Naive thymus-derived CD8-positive, alpha-beta T cell (primary cell): ENCODE results near the gene ARHGEF12. TPM values are rescaled to one million over a fixed set of nuclear protein-coding genes. Genes with fewer than 3 reads are reported as not detected.

ENCODE experiments used
- ATAC-seq, 2 donors: fragments of 150-1000 bp; cut with Tn5 transposase in 1 of 2; sonication (Bioruptor Pico), chemical (Tn5 transposase) in 1 of 2; 1 replicate in 1 of 2; 2 replicates in 1 of 2; pipeline ENCODE4 v1.10.0; 2021; ENCODE audit warnings: mild to moderate bottlenecking in 2 of 2, moderate library complexity in 2 of 2
- POLR2A ChIA-PET: fragments of 350-600 bp; sonication (Branson Sonifier 250); formaldehyde crosslinking; loops from one replicate; lab custom pipeline; 2021; ENCODE audit warnings: antibody characterized with exemption; lab: Charles Lee
- DNase-seq, 10 donors: peaks; one replicate each; pipeline versions ENCODE4 v3.0.0 to v3.0.0-alpha.2; 2020 to 2022
- H3K27ac Mint-ChIP-seq, 10 donors: one replicate each; pipeline ENCODE4 v1.8.0; 2020 to 2022; ENCODE audit warnings: mild to moderate bottlenecking in 10 of 10, mixed read lengths in 10 of 10, moderate library complexity in 4 of 10, inconsistent platforms in 1 of 10
- H3K27me3 Mint-ChIP-seq, 5 donors: one replicate each; pipeline ENCODE4 v1.8.0; 2021 to 2022; ENCODE audit warnings: mixed read lengths in 5 of 5
- H3K36me3 Mint-ChIP-seq, 3 donors: one replicate each; pipeline ENCODE4 v1.8.0; 2020 to 2022; ENCODE audit warnings: mixed read lengths in 3 of 3, mild to moderate bottlenecking in 2 of 3, inconsistent platforms in 1 of 3
- H3K4me1 Mint-ChIP-seq, 4 donors: one replicate each; pipeline ENCODE4 v1.8.0; 2021 to 2022; ENCODE audit warnings: mixed read lengths in 4 of 4
- H3K4me3 Mint-ChIP-seq, 10 donors: one replicate each; pipeline ENCODE4 v1.8.0; 2020 to 2022; ENCODE audit warnings: mild to moderate bottlenecking in 10 of 10, mixed read lengths in 10 of 10, moderate library complexity in 6 of 10, inconsistent platforms in 1 of 10
- H3K9me3 Mint-ChIP-seq, 9 donors: one replicate each; pipeline ENCODE4 v1.8.0; 2020 to 2022; ENCODE audit warnings: mixed read lengths in 9 of 9, mild to moderate bottlenecking in 3 of 9, inconsistent platforms in 1 of 9, moderate library complexity in 1 of 9
- polyA plus RNA-seq, 3 donors: library from polyadenylated mRNA; unstranded; fragments of 300-500 nt; fragmentation: Illumina TruSeq; gene quantifications; one replicate each; pipeline ENCODE4 v1.2.3, GENCODE V29; 2021
- total RNA-seq, 8 experiments: library from RNA in 2 of 8; stranded (reverse) in 2 of 8; gene quantifications; one replicate each; pipeline ENCODE4 v1.2.3 and lab custom pipeline; 2021 to 2026

Gene ARHGEF12
- total and polyA plus RNA-seq, 5 experiments from 2014 or later: 0.76 to 5.4 (median 1.4) TPM

GRCh38 chr11:120303004-120303637, 33.1 kb upstream of the ARHGEF12 start:
- POLR2A ChIA-PET: no interaction called here
- Mint-ChIP-seq H3K4me3 (no peak overlapping the region), H3K36me3 (no peaks in the 10 kb centered on the region), H3K27ac (peak overlapping the region in 1 of 10 donors; percentile 7), H3K4me1 (peaks cover 0 to 2% (median 0%) of the 10 kb centered on the region in 4 donors), H3K27me3 (peaks cover 4 to 51% (median 24%) of the 10 kb centered on the region in 5 donors), H3K9me3 (no peaks in the 10 kb centered on the region)
- ATAC-seq: peak; percentile 60 to 82
- DNase-seq: peak in 9 of 10 donors; percentile 28 to 74 (median 46)

- POLR2A ChIA-PET: no interaction called here
- DNase-seq (no peak), ATAC-seq (no peak)
- Mint-ChIP-seq H3K4me3 (no peak overlapping the region), H3K36me3 (no peaks in the 10 kb centered on the region), H3K9me3 (no peaks in the 10 kb centered on the region), H3K27ac (no peak overlapping the region), H3K4me1 (peaks cover 0 to 2% (median 0%) of the 10 kb centered on the region in 4 donors), H3K27me3 (peaks cover 1 to 42% (median 20%) of the 10 kb centered on the region in 5 donors)
Observed at GRCh38 chr11:120304526-120304925, 31.7 kb upstream of the ARHGEF12 start.

- H3K9me3 Mint-ChIP-seq: no peaks in the 10 kb centered on the region
- H3K4me3 Mint-ChIP-seq: no peak overlapping the region
- no peaks in the 10 kb centered on the region for H3K36me3 Mint-ChIP-seq
- H3K27me3 Mint-ChIP-seq: peaks cover 1 to 42% (median 18%) of the 10 kb centered on the region in 5 donors
- peaks cover 0 to 2% (median 0%) of the 10 kb centered on the region in 4 donors for H3K4me1 Mint-ChIP-seq
- DNase-seq (no peak), ATAC-seq (no peak)
- no peak overlapping the region for H3K27ac Mint-ChIP-seq
- POLR2A ChIA-PET: no interaction called here
Observed at GRCh38 chr11:120305286-120305685, 30.9 kb upstream of the ARHGEF12 start.

- Mint-ChIP-seq H3K9me3 (no peaks in the 10 kb centered on the region), H3K4me3 (no peak overlapping the region), H3K27me3 (peaks cover 1 to 41% (median 15%) of the 10 kb centered on the region in 5 donors), H3K36me3 (no peaks in the 10 kb centered on the region), H3K27ac (no peak overlapping the region), H3K4me1 (peaks cover 0 to 2% (median 0%) of the 10 kb centered on the region in 4 donors)
- ATAC-seq (no peak), DNase-seq (no peak)
- POLR2A ChIA-PET: no interaction called here
Observed at GRCh38 chr11:120306519-120307242, 29.5 kb upstream of the ARHGEF12 start.

GRCh38 chr11:120307476-120307875, 28.7 kb upstream of the ARHGEF12 start:
- POLR2A ChIA-PET: no interaction called here
- ATAC-seq (no peak), DNase-seq (no peak)
- peaks cover 3 to 33% (median 12%) of the 10 kb centered on the region in 5 donors for H3K27me3 Mint-ChIP-seq
- H3K4me3 Mint-ChIP-seq: no peak overlapping the region
- H3K9me3 Mint-ChIP-seq: no peaks in the 10 kb centered on the region
- H3K27ac Mint-ChIP-seq: no peak overlapping the region
- no peaks in the 10 kb centered on the region for H3K36me3 Mint-ChIP-seq
- peaks cover 0 to 2% (median 0%) of the 10 kb centered on the region in 4 donors for H3K4me1 Mint-ChIP-seq

- no peaks in the 10 kb centered on the region for H3K36me3 Mint-ChIP-seq
- H3K27me3 Mint-ChIP-seq: peaks cover 6 to 27% (median 14%) of the 10 kb centered on the region in 5 donors
- H3K4me1 Mint-ChIP-seq: peaks cover 0 to 2% (median 0%) of the 10 kb centered on the region in 4 donors
- H3K27ac Mint-ChIP-seq: peak overlapping the region in 1 of 10 donors; percentile 77
- H3K9me3 Mint-ChIP-seq: no peaks in the 10 kb centered on the region
- ATAC-seq (no peak), DNase-seq (no peak)
- no peak overlapping the region for H3K4me3 Mint-ChIP-seq
- POLR2A ChIA-PET: no interaction called here
Observed at GRCh38 chr11:120308081-120308480, 28.1 kb upstream of the ARHGEF12 start.

GRCh38 chr11:120310870-120311269, 25.3 kb upstream of the ARHGEF12 start:
- H3K4me1 Mint-ChIP-seq: no peaks in the 10 kb centered on the region
- peaks cover 5 to 17% (median 6%) of the 10 kb centered on the region in 5 donors for H3K27me3 Mint-ChIP-seq
- POLR2A ChIA-PET: interaction anchor here (0.6 kb wide), 1 partner anchor 15 kb away, joined by 3 read pairs; no protein-coding TSS in a partner anchor
- no peaks in the 10 kb centered on the region for H3K9me3 Mint-ChIP-seq
- no peak for ATAC-seq
- no peak for DNase-seq
- H3K4me3 Mint-ChIP-seq: no peak overlapping the region
- H3K36me3 Mint-ChIP-seq: no peaks in the 10 kb centered on the region
- H3K27ac Mint-ChIP-seq: no peak overlapping the region

- no peak overlapping the region for H3K4me3 Mint-ChIP-seq
Observed at GRCh38 chr11:120314861-120315260, 21.4 kb upstream of the ARHGEF12 start.

GRCh38 chr11:120316880-120317688, 19.1 kb upstream of the ARHGEF12 start:
- ATAC-seq (no peak), DNase-seq (no peak)
- POLR2A ChIA-PET: no interaction called here
- Mint-ChIP-seq H3K9me3 (no peaks in the 10 kb centered on the region), H3K4me3 (no peak overlapping the region), H3K27ac (no peak overlapping the region), H3K36me3 (no peaks in the 10 kb centered on the region), H3K4me1 (no peaks in the 10 kb centered on the region), H3K27me3 (peaks cover 11 to 35% (median 27%) of the 10 kb centered on the region in 5 donors)

More at GRCh38 chr11:120314861-120315260, 21.4 kb upstream of the ARHGEF12 start:
- Mint-ChIP-seq H3K4me1 (no peaks in the 10 kb centered on the region), H3K9me3 (no peaks in the 10 kb centered on the region), H3K27ac (no peak overlapping the region), H3K27me3 (peaks cover 8 to 24% (median 15%) of the 10 kb centered on the region in 5 donors), H3K36me3 (no peaks in the 10 kb centered on the region)
- DNase-seq (no peak), ATAC-seq (no peak)
- POLR2A ChIA-PET: no interaction called here

GRCh38 chr11:120317689-120318480, 18.3 kb upstream of the ARHGEF12 start:
- ATAC-seq (no peak), DNase-seq (no peak)
- Mint-ChIP-seq H3K4me3 (no peak overlapping the region), H3K4me1 (no peaks in the 10 kb centered on the region), H3K9me3 (no peaks in the 10 kb centered on the region), H3K27ac (no peak overlapping the region), H3K36me3 (no peaks in the 10 kb centered on the region), H3K27me3 (peaks cover 10 to 36% (median 34%) of the 10 kb centered on the region in 5 donors)
- POLR2A ChIA-PET: no interaction called here

- POLR2A ChIA-PET: interaction anchor here (0.5 kb wide), 1 partner anchor 15 kb away, joined by 3 read pairs; no protein-coding TSS in a partner anchor
- ATAC-seq (no peak), DNase-seq (no peak)
- Mint-ChIP-seq H3K27ac (no peak overlapping the region), H3K27me3 (peaks cover 10 to 45% (median 41%) of the 10 kb centered on the region in 5 donors), H3K9me3 (no peaks in the 10 kb centered on the region), H3K36me3 (no peaks in the 10 kb centered on the region), H3K4me3 (no peak overlapping the region), H3K4me1 (no peaks in the 10 kb centered on the region)
Observed at GRCh38 chr11:120318906-120319305, 17.3 kb upstream of the ARHGEF12 start.
